Stimulated activated naive CD8-positive, alpha-beta T cell treated with anti-CD3 and anti-CD28 coated beads, Interleukin-15, amount 100 ng/mL, for 72 hours (primary cell): ENCODE data around the gene HOXD9.

Experiments
- ATAC-seq: fragments of 150-1000 bp; cut with Tn5 transposase; 2 replicates; pipeline ENCODE4 v1.10.0; 2021; ENCODE audit warnings: mild to moderate bottlenecking, moderate library complexity
- DNase-seq, 2 donors: peaks; one replicate each; pipeline ENCODE4 v3.0.0; 2021 to 2022
- H3K27ac Mint-ChIP-seq, 2 donors: one replicate each; pipeline ENCODE4 v1.8.0; 2022; ENCODE audit warnings: mild to moderate bottlenecking in 2 of 2, mixed read lengths in 2 of 2, moderate library complexity in 2 of 2
- H3K27me3 Mint-ChIP-seq: one replicate; pipeline ENCODE4 v1.8.0; 2022; ENCODE audit warnings: mixed read lengths
- H3K4me1 Mint-ChIP-seq: one replicate; pipeline ENCODE4 v1.8.0; 2022; ENCODE audit warnings: mild to moderate bottlenecking, mixed read lengths
- H3K4me3 Mint-ChIP-seq, 2 donors: one replicate each; pipeline ENCODE4 v1.8.0; 2022; ENCODE audit warnings: mild to moderate bottlenecking in 2 of 2, mixed read lengths in 2 of 2, moderate library complexity in 1 of 2
- H3K9me3 Mint-ChIP-seq, 2 donors: one replicate each; pipeline ENCODE4 v1.8.0; 2022; ENCODE audit warnings: mixed read lengths in 2 of 2

The HOXD9 gene

GRCh38 chr2:176082824-176083751 lies 39.4 kb upstream of the HOXD9 start:
- H3K27me3 Mint-ChIP-seq = peaks cover 97% of the 10 kb centered on the region
- DNase-seq (no peak), ATAC-seq (no peak)
- peaks cover 45% of the 10 kb centered on the region for H3K4me1 Mint-ChIP-seq
- H3K4me3 Mint-ChIP-seq = peak overlapping the region in 1 of 2 donors; percentile 55
- H3K9me3 Mint-ChIP-seq = peaks cover 12 to 49% of the 10 kb centered on the region in 2 donors
- peak overlapping the region in 1 of 2 donors; percentile 93 for H3K27ac Mint-ChIP-seq

DNA sequence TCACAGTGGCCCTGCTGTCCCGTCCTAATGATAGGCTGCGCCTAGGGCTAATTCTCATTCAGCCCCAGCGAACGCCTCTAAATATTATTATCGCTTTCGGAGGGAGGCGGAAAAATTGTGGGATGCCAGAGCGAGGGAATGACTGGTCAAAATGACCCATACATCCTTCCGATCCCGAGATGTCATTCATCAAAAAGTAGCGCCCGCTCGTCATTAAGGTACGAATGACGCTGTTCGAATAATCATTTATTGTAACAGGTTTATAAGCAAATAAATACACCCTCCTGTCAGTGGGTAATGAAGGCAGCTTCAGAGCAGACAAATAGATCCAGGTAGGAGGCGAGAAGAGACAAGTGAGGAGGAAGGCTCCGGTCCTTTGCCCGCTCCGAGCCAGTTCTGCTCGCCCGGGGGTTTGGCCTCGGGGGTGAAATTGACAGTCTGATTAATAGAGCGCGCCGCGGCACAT lies 38.7 kb upstream of the HOXD9 start, which contains the start of gene EVX2:
Gene EVX2 (minus strand): TSS at position 167 of the 466 bp plus-strand sequence. CDS start 186 bp downstream, outside the sequence.
- H3K4me1 Mint-ChIP-seq = peaks cover 47% of the 10 kb centered on the region
- ATAC-seq = no peak
- H3K4me3 Mint-ChIP-seq = peak within 1 kb of the TSS; percentile 15 to 55
- no peak for DNase-seq
- H3K27me3 Mint-ChIP-seq = peaks cover 97% of the 10 kb centered on the region
- H3K9me3 Mint-ChIP-seq = peaks cover 8 to 43% of the 10 kb centered on the region in 2 donors
- H3K27ac Mint-ChIP-seq = peak within 1 kb of the TSS in 1 of 2 donors; percentile 93

DNA sequence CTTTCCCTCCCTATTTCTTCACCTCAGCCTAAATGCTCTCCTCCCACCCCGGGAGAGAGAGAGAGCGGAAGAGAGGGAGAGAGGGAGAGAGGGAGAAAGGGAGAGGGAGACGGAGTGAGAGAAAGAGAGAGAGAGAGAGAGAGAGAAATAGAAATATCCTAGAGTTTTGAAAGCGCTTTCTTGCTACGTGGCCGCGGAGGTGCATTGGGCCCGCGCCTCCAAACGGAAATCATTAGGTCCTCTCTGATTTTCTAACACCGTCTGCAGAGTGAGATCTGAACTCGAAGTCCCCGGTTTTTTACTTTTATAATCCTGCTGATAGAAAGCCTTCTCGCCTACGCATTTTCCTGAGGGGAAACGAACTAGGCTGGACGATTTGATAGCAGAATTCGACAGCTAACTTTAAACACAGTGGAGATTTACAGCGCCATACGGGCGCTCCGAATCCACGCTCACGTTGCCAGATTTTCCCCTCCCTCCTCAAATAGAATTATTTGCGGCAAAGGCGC lies 37.9 kb upstream of the HOXD9 start:
- H3K27me3 Mint-ChIP-seq = peaks cover 97% of the 10 kb centered on the region
- H3K27ac Mint-ChIP-seq = peak overlapping the region in 1 of 2 donors; percentile 23
- H3K9me3 Mint-ChIP-seq = peaks cover 8 to 35% of the 10 kb centered on the region in 2 donors
- H3K4me1 Mint-ChIP-seq = peaks cover 39% of the 10 kb centered on the region
- no peak overlapping the region for H3K4me3 Mint-ChIP-seq
- DNase-seq (no peak), ATAC-seq (no peak)

- ATAC-seq (no peak), DNase-seq (no peak)
- H3K4me3 Mint-ChIP-seq = peak overlapping the region in 1 of 2 donors; percentile 29
- peak overlapping the region in 1 of 2 donors; percentile 23 for H3K27ac Mint-ChIP-seq
- H3K4me1 Mint-ChIP-seq = peaks cover 37% of the 10 kb centered on the region
- peaks cover 8 to 34% of the 10 kb centered on the region in 2 donors for H3K9me3 Mint-ChIP-seq
- peaks cover 100% of the 10 kb centered on the region for H3K27me3 Mint-ChIP-seq
These were observed 37.3 kb upstream of the HOXD9 start for GRCh38 chr2:176085120-176085788.

DNA sequence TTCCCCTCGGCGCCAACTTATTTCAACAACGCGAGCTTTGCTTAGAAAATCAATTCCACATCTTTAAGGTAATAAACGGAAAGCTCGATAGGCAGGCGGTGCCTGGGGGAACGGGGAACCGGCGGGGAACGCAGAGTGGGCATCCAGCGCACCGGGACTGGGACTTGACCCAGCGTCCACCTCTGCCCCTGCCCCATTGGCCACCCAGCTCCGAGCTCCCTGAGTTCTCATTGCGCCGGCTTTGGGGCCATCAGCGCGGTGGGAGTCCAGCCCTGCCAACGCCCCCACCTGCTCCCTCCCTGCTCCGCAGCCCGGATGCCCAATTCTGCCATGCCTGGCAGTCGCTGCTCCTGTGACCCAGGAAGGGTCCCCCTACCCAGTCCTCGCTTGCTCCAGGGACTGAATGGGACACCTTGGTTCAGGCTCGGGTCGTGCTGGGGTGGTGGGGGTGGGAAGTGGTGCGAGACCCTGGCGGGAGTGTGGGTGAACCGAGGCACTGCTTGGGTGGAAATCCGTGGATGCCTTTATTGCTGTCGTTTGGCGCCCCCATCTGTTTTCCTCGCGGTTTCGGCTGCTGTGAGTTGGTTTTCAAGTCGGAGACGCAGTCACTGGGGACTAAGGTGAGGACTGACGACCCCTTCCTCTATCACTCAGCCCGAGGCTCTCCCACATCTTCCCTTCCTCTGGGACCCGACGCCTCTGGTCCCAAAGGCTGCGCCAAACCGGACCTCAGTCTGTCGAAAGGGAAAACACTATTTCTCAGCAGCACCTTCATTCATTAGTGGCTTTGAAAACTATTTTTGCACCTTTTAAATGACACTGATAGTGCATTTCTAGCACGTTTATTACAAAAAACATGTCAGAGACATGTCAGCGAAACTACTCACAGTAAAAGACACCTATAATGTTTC lies 36.4 kb upstream of the HOXD9 start:
- Mint-ChIP-seq H3K4me3 (peak overlapping the region in 1 of 2 donors; percentile 53), H3K9me3 (peaks cover 8 to 30% of the 10 kb centered on the region in 2 donors), H3K27me3 (peaks cover 100% of the 10 kb centered on the region), H3K4me1 (peaks cover 29% of the 10 kb centered on the region), H3K27ac (no peak overlapping the region)
- ATAC-seq = no peak
- DNase-seq = no peak

DNA sequence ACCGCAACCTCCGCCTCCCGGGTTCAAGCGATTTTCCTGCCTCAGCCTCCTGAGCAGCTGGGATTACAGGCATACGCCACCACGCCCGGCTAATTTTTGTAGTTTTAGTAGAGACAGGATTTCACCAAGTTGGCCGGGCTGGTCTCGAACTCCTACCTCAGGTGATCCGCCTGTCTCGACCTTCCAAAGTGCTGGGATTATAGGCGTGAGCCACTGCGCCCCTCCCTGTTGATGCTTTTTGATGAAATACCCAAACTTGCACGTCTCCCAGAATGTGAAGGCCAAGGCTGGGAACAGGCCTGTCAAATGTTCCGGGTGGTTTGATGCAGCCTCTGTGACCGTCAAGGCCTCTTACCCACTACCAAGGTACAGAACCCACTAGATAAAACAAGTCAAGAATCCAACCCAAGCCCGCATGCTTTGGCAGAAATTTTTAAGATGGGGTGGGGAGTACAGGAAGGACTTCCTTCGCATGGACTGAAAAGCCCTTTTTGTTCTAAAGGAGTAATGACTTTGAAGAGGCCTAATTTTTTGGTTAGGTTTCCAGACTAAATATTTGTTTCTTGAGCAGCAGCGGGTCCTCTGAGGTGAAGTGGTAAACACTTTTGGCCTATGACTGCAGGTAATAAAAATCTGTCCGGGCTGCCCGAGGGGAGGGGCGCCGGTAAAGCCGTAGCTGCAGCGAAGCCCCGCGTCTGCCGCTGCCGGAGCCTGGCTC lies 35.0 kb upstream of the HOXD9 start:
- H3K9me3 Mint-ChIP-seq = peaks cover 8 to 24% of the 10 kb centered on the region in 2 donors
- H3K4me1 Mint-ChIP-seq = peaks cover 30% of the 10 kb centered on the region
- ATAC-seq (no peak), DNase-seq (no peak)
- peak overlapping the region in 1 of 2 donors; percentile 68 for H3K4me3 Mint-ChIP-seq
- peaks cover 100% of the 10 kb centered on the region for H3K27me3 Mint-ChIP-seq
- no peak overlapping the region for H3K27ac Mint-ChIP-seq

DNA sequence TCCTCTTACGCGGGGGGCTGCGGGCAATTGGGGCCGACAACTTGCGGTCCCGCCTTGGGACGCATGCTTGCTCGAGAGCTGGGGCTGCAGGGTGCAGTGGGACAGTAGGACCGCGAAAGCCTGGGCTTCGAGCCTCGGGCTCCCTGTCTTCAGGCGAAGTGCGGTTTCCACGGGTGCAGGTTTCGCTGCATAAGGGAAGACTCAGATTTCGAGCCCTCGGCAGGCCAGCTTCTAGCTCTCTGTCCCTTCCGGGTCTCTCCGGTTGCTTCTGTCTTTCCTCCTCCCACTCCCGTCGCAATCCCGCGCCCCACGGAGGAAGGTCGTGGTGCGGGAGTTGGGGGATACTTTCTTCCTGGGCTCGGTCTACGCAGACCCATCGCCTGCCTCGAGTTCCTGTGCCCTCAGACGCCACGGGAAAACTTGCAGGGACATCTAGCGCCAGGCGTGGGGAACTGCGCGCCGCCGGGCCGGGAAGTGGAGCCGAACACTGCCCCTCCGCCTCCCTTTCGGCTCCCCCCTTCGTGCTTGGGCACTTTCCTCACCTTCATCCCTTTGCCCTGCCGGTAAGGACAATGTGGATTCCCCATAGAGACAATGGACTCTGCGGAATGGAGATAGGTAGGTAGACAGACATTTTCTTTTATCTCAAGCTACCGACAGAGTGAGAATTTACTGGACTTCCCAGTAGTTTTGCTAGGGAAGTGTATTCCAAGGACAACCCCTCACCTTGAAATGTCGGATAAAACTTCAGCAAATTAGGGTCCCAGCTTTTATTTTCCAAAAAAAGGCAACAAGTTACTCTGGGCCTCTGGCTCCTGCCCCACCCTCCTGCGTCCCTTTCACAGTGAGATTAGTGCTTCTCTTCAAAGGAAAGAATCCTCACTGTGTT lies 34.2 kb upstream of the HOXD9 start:
- Mint-ChIP-seq H3K9me3 (peaks cover 8 to 18% of the 10 kb centered on the region in 2 donors), H3K27me3 (peaks cover 99% of the 10 kb centered on the region), H3K27ac (no peak overlapping the region), H3K4me1 (peaks cover 26% of the 10 kb centered on the region), H3K4me3 (peak overlapping the region; percentile 68)
- ATAC-seq = no peak
- no peak for DNase-seq

DNA sequence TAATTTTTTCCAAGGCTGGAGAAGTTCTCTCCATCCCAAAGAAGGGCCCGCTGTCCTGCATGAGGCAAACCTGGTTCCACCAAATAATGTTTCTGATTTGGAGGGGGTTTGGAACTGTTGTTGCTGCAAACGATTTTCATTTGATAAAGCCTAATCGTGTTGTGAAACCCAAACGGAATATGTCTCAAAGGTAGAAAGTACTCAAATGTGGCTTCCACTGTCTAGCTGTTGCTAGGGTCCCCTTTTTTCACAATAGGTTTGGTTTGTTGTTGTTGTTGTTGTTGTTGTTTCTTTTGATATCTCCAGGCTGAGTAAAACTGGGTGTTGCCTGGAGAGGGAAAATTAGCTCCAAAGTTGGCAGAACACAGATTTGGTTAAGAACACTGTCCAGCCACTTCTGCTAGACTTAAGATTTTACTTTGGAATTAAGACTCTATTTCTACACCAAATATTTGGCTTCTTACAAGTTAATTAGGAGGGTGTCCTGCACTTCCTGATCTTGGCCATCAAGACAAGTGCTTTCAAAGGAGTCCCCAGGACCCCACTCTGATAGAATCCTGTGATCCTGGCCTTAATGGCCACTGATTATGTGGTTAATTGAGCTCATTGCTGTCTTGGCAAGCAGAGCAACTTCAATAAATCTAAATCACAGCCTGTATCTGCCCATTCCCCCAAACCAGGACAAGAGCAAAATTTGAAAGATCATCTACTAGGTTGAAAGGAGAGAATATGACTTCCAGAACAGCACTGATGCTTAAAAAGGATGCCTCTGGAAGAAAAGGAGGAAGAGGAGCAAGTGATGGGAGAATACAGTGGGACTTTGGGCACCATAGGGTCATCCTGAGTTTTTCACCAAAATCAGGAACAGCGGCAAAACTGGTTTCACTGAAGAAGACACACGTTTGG lies 33.3 kb upstream of the HOXD9 start:
- Mint-ChIP-seq H3K4me1 (peaks cover 33% of the 10 kb centered on the region), H3K9me3 (peaks cover 0 to 12% of the 10 kb centered on the region in 2 donors), H3K27me3 (peaks cover 99% of the 10 kb centered on the region), H3K4me3 (no peak overlapping the region), H3K27ac (no peak overlapping the region)
- ATAC-seq = no peak
- no peak for DNase-seq

GRCh38 chr2:176089843-176090395 lies 32.6 kb upstream of the HOXD9 start:
- Mint-ChIP-seq H3K4me1 (peaks cover 30% of the 10 kb centered on the region), H3K27ac (peak overlapping the region in 1 of 2 donors; percentile 8), H3K4me3 (no peak overlapping the region), H3K27me3 (peaks cover 99% of the 10 kb centered on the region), H3K9me3 (peaks cover 0 to 9% of the 10 kb centered on the region in 2 donors)
- ATAC-seq (no peak), DNase-seq (no peak)

DNA sequence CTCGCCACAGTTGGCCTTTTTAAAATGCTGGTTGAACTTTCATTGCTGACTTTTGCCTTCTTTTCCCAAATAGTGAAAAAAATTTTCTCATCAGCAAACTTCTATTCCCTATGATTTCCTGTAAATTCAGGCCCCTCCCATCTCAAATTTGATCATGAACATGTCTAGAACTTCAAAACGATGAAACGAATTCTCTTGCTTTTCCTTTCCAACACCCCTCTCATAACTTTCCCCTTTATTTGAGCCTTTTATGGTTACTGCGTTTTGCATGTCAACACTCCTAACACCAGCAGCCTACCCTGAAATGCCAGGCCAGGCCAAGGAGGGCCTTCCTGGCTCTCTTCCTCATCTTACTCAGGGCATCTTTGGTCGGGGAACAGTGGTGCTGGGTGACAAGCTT lies 31.7 kb upstream of the HOXD9 start:
- Mint-ChIP-seq H3K4me3 (no peak overlapping the region), H3K27ac (no peak overlapping the region), H3K27me3 (peaks cover 99% of the 10 kb centered on the region), H3K4me1 (peaks cover 26% of the 10 kb centered on the region), H3K9me3 (peaks cover 0 to 9% of the 10 kb centered on the region in 2 donors)
- no peak for DNase-seq
- ATAC-seq = no peak

- peak overlapping the region in 1 of 2 donors; percentile 75 for H3K27ac Mint-ChIP-seq
- H3K4me3 Mint-ChIP-seq = peak overlapping the region; percentile 52 to 68
- H3K9me3 Mint-ChIP-seq = peaks cover 0 to 9% of the 10 kb centered on the region in 2 donors
- ATAC-seq (no peak), DNase-seq (no peak)
- peaks cover 99% of the 10 kb centered on the region for H3K27me3 Mint-ChIP-seq
- H3K4me1 Mint-ChIP-seq = peaks cover 29% of the 10 kb centered on the region
These were observed 30.9 kb upstream of the HOXD9 start for GRCh38 chr2:176091329-176092258.
